H54 (cell line): ENCODE measurements around the gene FAR2.
"Not testable (repeated sequence)": the region's sequence is repeated elsewhere in the genome, so short reads cannot be mapped to it uniquely, and the experiment has no call there.

ENCODE experiments used
- DNase-seq: peaks from one replicate; pipeline ENCODE4 v3.0.0; 2011; ENCODE audit warnings: low spot score, mixed read lengths; ENCODE audit not compliant: insufficient read length
- FAIRE-seq: peaks from 3 replicates; lab custom pipeline; 2011; peaks lifted over from hg19 to GRCh38; lab: Jason Lieb, UNC
- POLR2A ChIP-seq: IDR thresholded peaks from 2 replicates; pipeline ENCODE4 v1.6.1; 2011; ENCODE audit warnings: low read depth, mild to moderate bottlenecking, low read length

FAR2 gene

DNA sequence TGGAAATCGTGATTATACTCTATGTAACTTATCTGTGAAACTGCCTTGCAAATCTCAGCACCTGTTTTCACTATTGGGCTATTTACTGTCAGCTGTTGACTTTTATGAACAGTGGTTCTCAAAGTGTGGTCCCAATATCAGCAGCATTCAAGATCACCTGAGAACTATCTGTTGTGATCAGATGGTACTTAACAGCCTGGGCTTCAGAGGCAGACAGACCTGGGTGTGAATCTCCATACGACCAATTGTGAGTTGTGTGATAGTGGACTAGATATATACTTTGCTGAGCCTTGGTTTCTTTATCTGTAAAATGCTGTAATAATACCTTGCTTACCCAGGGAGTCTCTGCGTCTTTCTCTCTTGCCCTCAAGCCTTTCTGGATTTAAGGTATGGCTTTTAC lies 126.8 kb downstream of the FAR2 start:
- FAIRE-seq (no peak), DNase-seq (no peak)
- TF ChIP-seq POLR2A = no peak

DNA sequence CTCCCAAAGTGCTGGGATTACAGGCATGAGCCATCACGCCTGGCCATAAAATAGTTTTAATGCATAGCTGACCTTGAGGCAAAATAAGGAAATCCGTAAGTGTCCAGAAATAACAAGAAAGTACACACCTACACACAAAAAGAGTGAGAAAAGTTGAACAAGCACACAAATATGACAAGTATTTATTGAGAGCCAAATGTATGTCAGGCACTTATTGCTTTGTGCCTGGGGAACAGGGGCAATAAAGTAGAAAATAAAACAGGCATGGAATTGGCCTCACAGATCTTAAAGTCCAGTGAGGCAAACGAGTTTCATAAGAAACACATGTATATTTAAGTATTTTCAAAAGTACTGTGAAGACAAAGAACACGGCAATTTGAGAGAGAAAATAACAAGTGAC lies 128.2 kb downstream of the FAR2 start:
- DNase-seq = no peak
- FAIRE-seq = no peak

DNA sequence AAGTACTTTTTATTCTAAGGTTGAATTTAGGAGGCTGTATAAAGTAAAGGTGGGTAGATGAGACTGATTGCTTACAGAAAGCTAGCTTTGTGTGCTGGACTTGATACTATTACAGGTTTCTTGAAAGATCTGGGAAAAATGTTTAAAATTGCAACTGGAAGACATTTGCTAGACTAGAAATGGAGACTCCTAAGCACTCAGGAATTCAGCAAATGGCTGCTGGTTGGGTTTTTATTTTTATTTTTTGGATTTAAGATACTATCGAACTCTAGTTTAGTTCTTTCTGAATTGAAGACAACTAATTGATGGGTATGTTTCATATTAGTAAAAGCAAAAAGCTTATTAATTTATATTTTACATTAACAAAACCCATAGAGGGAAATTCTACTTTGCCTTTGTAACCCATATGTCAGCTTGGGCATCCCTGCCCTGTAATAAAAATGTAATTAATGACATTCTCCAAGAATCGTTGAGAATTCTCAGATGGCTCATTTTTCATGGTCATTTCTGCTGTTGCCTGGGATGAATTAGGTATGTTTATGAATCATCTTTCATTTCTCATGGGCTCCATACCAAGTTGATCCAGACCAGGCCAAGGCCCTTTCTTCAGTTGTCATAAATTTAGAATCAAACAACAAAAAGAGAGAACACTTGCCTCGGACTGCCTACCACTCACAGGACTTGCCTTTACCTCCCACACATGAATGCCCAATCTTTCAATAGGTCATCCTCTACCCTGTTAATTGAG lies 129.8 kb downstream of the FAR2 start:
- FAIRE-seq (no peak), DNase-seq (no peak)
- no peak for TF ChIP-seq POLR2A

More for the DNA sequence above, 128.2 kb downstream of the FAR2 start:
- no peak for TF ChIP-seq POLR2A

- TF ChIP-seq POLR2A = no peak
- DNase-seq (no peak), FAIRE-seq (no peak)
Measured at GRCh38 chr12:29281371-29282005, 132.4 kb downstream of the FAR2 start.

- no peak for TF ChIP-seq POLR2A
- DNase-seq = no peak
- FAIRE-seq = no peak
Measured at GRCh38 chr12:29282031-29282816, 133.1 kb downstream of the FAR2 start.

GRCh38 chr12:29283969-29284700 lies 135.1 kb downstream of the FAR2 start:
- no peak for FAIRE-seq
- no peak for DNase-seq

DNA sequence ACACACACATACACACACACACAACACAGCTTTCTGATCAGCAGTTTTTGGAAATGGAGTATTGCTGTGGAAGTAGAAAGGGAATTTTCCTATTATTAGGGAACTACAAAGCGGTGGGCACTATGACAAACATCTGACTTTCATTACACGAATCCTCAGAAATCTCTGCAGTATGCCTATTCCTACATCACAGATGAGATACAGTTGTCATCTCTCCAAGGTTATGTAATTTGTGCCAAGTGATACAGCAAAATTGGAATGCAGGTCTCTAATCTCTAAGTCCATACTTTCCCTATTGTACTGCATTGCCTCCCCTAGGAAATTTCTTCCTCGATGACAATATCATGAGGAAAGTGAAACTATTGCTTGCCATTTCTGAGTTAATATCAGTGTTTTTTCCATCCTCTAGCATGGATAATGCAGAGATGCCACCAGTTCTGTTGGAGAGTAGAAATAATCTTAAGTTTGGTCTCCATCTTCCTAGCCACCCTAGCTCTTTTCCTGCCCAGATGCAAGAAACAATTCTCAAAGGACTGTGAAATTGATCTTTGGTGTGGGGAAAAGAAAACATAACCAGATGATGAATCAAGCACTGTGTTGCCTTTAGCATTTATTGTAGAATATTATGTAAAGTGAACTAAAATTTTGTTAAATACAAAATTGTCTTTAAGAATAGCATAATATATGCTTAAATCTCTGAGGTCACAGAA lies 137.2 kb downstream of the FAR2 start:
- FAIRE-seq = no peak

More at GRCh38 chr12:29283969-29284700, 135.1 kb downstream of the FAR2 start:
- no peak for TF ChIP-seq POLR2A

GRCh38 chr12:29287622-29288021 lies 138.5 kb downstream of the FAR2 start:
- no peak for TF ChIP-seq POLR2A
- FAIRE-seq = no peak

More for the DNA sequence above, 137.2 kb downstream of the FAR2 start:
- no peak for DNase-seq
- TF ChIP-seq POLR2A = no peak

GRCh38 chr12:29288031-29288430 lies 139.0 kb downstream of the FAR2 start:
- no peak for FAIRE-seq
- DNase-seq = no peak
- no peak for TF ChIP-seq POLR2A

More at GRCh38 chr12:29287622-29288021, 138.5 kb downstream of the FAR2 start:
- DNase-seq = no peak

- not testable (repeated sequence) for FAIRE-seq, DNase-seq
Measured at GRCh38 chr12:29290475-29290874, 141.4 kb downstream of the FAR2 start.

GRCh38 chr12:29291226-29291625 lies 142.1 kb downstream of the FAR2 start:
- FAIRE-seq (no peak), DNase-seq (no peak)
- no peak for TF ChIP-seq POLR2A

DNA sequence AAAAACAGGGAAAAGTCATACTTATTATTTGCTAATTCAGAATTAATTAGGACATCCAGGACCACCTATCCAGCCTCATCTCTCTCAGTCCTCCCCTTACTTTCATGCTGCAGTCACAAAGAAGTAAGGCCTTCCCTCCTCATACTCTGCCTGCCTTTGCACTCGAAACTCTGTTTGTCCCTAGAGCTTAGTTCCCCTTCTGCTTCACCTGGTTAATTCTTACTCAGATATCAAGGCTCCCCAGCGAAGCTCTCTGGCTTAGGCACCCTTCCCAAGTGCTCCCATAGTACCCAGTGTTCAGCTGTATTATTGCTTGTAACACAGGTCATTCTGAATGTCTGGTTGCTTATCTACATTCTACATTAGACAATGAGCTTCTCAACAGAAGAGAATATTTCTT lies 150.6 kb downstream of the FAR2 start:
- no peak for FAIRE-seq
- no peak for DNase-seq

GRCh38 chr12:29301114-29301513 lies 152.0 kb downstream of the FAR2 start:
- FAIRE-seq (no peak), DNase-seq (no peak)
- TF ChIP-seq POLR2A = no peak

More for the DNA sequence above, 150.6 kb downstream of the FAR2 start:
- no peak for TF ChIP-seq POLR2A
